Body of pancreas (tissue), 4 donors: Measurements from ENCODE around the gene BRD3. TPM values are rescaled to one million over a fixed set of nuclear protein-coding genes. Genes with fewer than 3 reads are reported as not detected.

ENCODE experiments used
- ATAC-seq: fragments of 150-250 bp; one replicate; pipeline ENCODE4 v1.9.1; 2016
- DNase-seq, 4 donors: peaks; one replicate each; pipeline ENCODE4 v3.0.0-alpha.2; 2019
- H3K27ac ChIP-seq, 4 donors: fragments of 200-600 bp; sonication (generic); 1 replicate in 3 of 4; 2 replicates in 1 of 4; pipeline versions ENCODE4 v1.5.1 to v1.6.1; 2016 to 2019; ENCODE audit warnings: mild to moderate bottlenecking in 1 of 4, mixed read lengths in 1 of 4, moderate library complexity in 1 of 4
- H3K27me3 ChIP-seq, 2 donors: fragments of 200-600 bp; sonication (generic); one replicate each; pipeline ENCODE4 v1.6.0; 2016; ENCODE audit warnings: mild to moderate bottlenecking in 1 of 2
- H3K36me3 ChIP-seq, 2 donors: fragments of 200-600 bp; sonication (generic); replicated peaks in 1 of 2; 2 replicates each; pipeline ENCODE4 v1.5.1; 2016; ENCODE audit warnings: low read depth in 2 of 2; ENCODE audit not compliant: insufficient read depth in 1 of 2
- H3K4me1 ChIP-seq: fragments of 200-600 bp; sonication (generic); one replicate; pipeline ENCODE4 v1.6.0; 2016
- H3K4me3 ChIP-seq, 2 donors: fragments of 200-600 bp; sonication (generic); 1 replicate in 1 of 2; 2 replicates in 1 of 2; pipeline ENCODE4 v1.5.1; 2016 to 2019
- H3K9me3 ChIP-seq, 3 donors: fragments of 200-600 bp; sonication (generic); 1 replicate in 2 of 3; 2 replicates in 1 of 3; pipeline ENCODE4 v1.5.1; 2016
- CTCF ChIP-seq, 7 experiments: fragments of 450-650 bp in 4 of 7; fragments of 200-600 bp in 3 of 7; sonication (generic) in 3 of 7; IDR thresholded peaks; one replicate each; pipeline ENCODE4 v1.5.1; 2016 to 2019; ENCODE audit warnings: antibody characterized with exemption in 7 of 7
- POLR2A ChIP-seq, 3 donors: fragments of 450-650 bp; IDR thresholded peaks; one replicate each; pipeline ENCODE4 v1.6.1; 2016; ENCODE audit warnings: antibody characterized with exemption in 3 of 3, mild to moderate bottlenecking in 2 of 3
- WGBS, 2 donors: methylation state at CpG; one replicate each; pipeline ENCODE4 v1.1.5; 2017; 5-methylcytosine and 5-hydroxymethylcytosine counted together
- intact Hi-C: fragments of 100-400 bp; cut with DNase I; formaldehyde crosslinking; loops from one replicate; pipeline ENCODE4 v1.15.1; 2023
- total RNA-seq, 2 donors: library from RNA; depleted of rRNA; stranded (reverse); fragments of >200 nt; gene quantifications; one replicate each; pipeline ENCODE4 v1.1.0, GENCODE V29; 2016

The BRD3 gene
- total RNA-seq, 2 donors from 2014 or later = 12.2 to 27.4 TPM

- intact Hi-C loops = no loop called here
- Histone ChIP-seq H3K9me3 (no peaks in the 10 kb centered on the region), H3K4me1 (peaks cover 92% of the 10 kb centered on the region), H3K27me3 (no peaks in the 10 kb centered on the region), H3K27ac (peak overlapping the region in 2 of 4 donors; percentile 81 to 86), H3K4me3 (no peak overlapping the region), H3K36me3 (no peaks in the 10 kb centered on the region)
- ATAC-seq = no peak
- 86 to 87% methylated on average over 7 of the region's 7 CpGs for WGBS, 2 donors
- DNase-seq = no peak
- TF ChIP-seq POLR2A (IDR thresholded peaks at IDR 0.05) = no peak
- TF ChIP-seq CTCF (IDR thresholded peaks at IDR 0.05) = no peak
Observed at GRCh38 chr9:134058716-134059115, 9.1 kb downstream of the BRD3 start.

GRCh38 chr9:134057751-134058701 is 9.8 kb downstream of the BRD3 start:
- 65 to 74% methylated on average over 11 to 28 of the region's 28 CpGs for WGBS, 2 donors
- H3K9me3 ChIP-seq = no peaks in the 10 kb centered on the region
- no peaks in the 10 kb centered on the region for H3K36me3 ChIP-seq
- ATAC-seq (no peak), DNase-seq (peak in 2 of 4 donors; percentile 14 to 40)
- peak overlapping the region in 3 of 4 donors; percentile 81 to 90 (median 86) for H3K27ac ChIP-seq
- TF ChIP-seq POLR2A (IDR thresholded peaks at IDR 0.05) = no peak
- intact Hi-C loops = no loop called here
- no peaks in the 10 kb centered on the region for H3K27me3 ChIP-seq
- peaks cover 86% of the 10 kb centered on the region for H3K4me1 ChIP-seq
- H3K4me3 ChIP-seq = no peak overlapping the region

- H3K27me3 ChIP-seq = no peaks in the 10 kb centered on the region
- H3K36me3 ChIP-seq = peaks cover 2% of the 10 kb centered on the region in 2 donors
- no peak for ATAC-seq
- H3K4me3 ChIP-seq = no peak overlapping the region
- H3K9me3 ChIP-seq = no peaks in the 10 kb centered on the region
- WGBS, 2 donors = 83 to 100% methylated on average over 1 to 13 of the region's 13 CpGs
- H3K4me1 ChIP-seq = peaks cover 79% of the 10 kb centered on the region
- peak overlapping the region; percentile 81 to 90 (median 86) for H3K27ac ChIP-seq
- no peak for DNase-seq
- TF ChIP-seq POLR2A (IDR thresholded peaks at IDR 0.05) (no peak), CTCF (IDR thresholded peaks at IDR 0.05) (no peak)
- intact Hi-C loops = no loop called here
Observed at GRCh38 chr9:134057307-134057657, 10.5 kb downstream of the BRD3 start.

- H3K27ac ChIP-seq = peak overlapping the region; percentile 81 to 90 (median 86)
- no peaks in the 10 kb centered on the region for H3K27me3 ChIP-seq
- intact Hi-C loops = no loop called here
- DNase-seq (peak in 3 of 4 donors; percentile 30 to 48 (median 48)), ATAC-seq (no peak)
- peaks cover 73% of the 10 kb centered on the region for H3K4me1 ChIP-seq
- no peak overlapping the region for H3K4me3 ChIP-seq
- TF ChIP-seq CTCF (IDR thresholded peaks at IDR 0.05) (no peak), POLR2A (IDR thresholded peaks at IDR 0.05) (no peak)
- H3K9me3 ChIP-seq = no peaks in the 10 kb centered on the region
- WGBS, 2 donors = 58 to 69% methylated on average over 16 to 19 of the region's 23 CpGs
- peaks cover 2 to 7% of the 10 kb centered on the region in 2 donors for H3K36me3 ChIP-seq
Observed at GRCh38 chr9:134056483-134057306, 11.1 kb downstream of the BRD3 start.

- 18 to 28% methylated on average over 3 to 13 of the region's 13 CpGs for WGBS, 2 donors
- Histone ChIP-seq H3K27me3 (no peaks in the 10 kb centered on the region), H3K9me3 (no peaks in the 10 kb centered on the region), H3K27ac (peak overlapping the region; percentile 81 to 90 (median 86)), H3K36me3 (peaks cover 3 to 11% of the 10 kb centered on the region in 2 donors), H3K4me1 (peaks cover 66% of the 10 kb centered on the region), H3K4me3 (no peak overlapping the region)
- DNase-seq = peak; percentile 83 to 94 (median 92)
- peak; percentile 86 for ATAC-seq
- peak in 1 of 3 donors; percentile 20 for TF ChIP-seq POLR2A (IDR thresholded peaks at IDR 0.05)
- TF ChIP-seq CTCF (IDR thresholded peaks at IDR 0.05) = peak in 2 of 7 experiments; percentile 14 to 17
- intact Hi-C loops = no loop called here
Observed at GRCh38 chr9:134055981-134056461, 11.8 kb downstream of the BRD3 start.
